BLaER1 (cell line): Measurements from ENCODE around the gene BBS1.
"Not testable (repeated sequence)": the region's sequence is repeated elsewhere in the genome, so short reads cannot be mapped to it uniquely, and the experiment has no call there.

Experiments used
- H3K27ac ChIP-seq: shearing (Covaris generic); formaldehyde crosslinking; 2 replicates; pipeline ENCODE4 v1.8.1; 2022
- H3K27me3 ChIP-seq: shearing (Covaris generic); formaldehyde crosslinking; 2 replicates; pipeline ENCODE4 v1.8.1; 2022
- H3K36me3 ChIP-seq: shearing (Covaris generic); formaldehyde crosslinking; 2 replicates; pipeline ENCODE4 v1.8.1; 2022
- H3K4me1 ChIP-seq: shearing (Covaris generic); formaldehyde crosslinking; 2 replicates; pipeline ENCODE4 v1.8.1; 2022
- H3K4me2 ChIP-seq: shearing (Covaris generic); formaldehyde crosslinking; 2 replicates; pipeline ENCODE4 v1.8.1; 2022
- H3K4me3 ChIP-seq: shearing (Covaris generic); formaldehyde crosslinking; 2 replicates; pipeline ENCODE4 v1.8.1; 2022
- H3K9ac ChIP-seq: shearing (Covaris generic); formaldehyde crosslinking; 2 replicates; pipeline ENCODE4 v1.8.1; 2022
- H3K9me3 ChIP-seq: shearing (Covaris generic); formaldehyde crosslinking; 2 replicates; pipeline ENCODE4 v1.8.1; 2022
- H4K20me1 ChIP-seq: shearing (Covaris generic); formaldehyde crosslinking; 2 replicates; pipeline ENCODE4 v1.8.1; 2022
- Cebpa-rat ChIP-seq: shearing (Covaris generic); IDR thresholded peaks from 2 replicates; pipeline ENCODE4 v1.8.1; 2022

Gene BBS1

GRCh38 chr11:66510271-66510989 lies at the start of gene BBS1:
Gene BBS1, plus strand, starts transcription at chr11:66510635. Its CDS starts 25 bp downstream, at chr11:66510660.
- Histone ChIP-seq H3K4me3 (peak within 1 kb of the TSS; percentile 87), H3K36me3 (peaks cover 66% of the 10 kb centered on the region), H4K20me1 (no peaks in the 10 kb centered on the region), H3K9me3 (no peaks in the 10 kb centered on the region), H3K9ac (peak within 1 kb of the TSS; percentile 79), H3K27me3 (no peaks in the 10 kb centered on the region), H3K4me2 (peak within 1 kb of the TSS; percentile 99), H3K4me1 (peaks cover 17% of the 10 kb centered on the region), H3K27ac (peak within 1 kb of the TSS; percentile 69)
- no peak for TF ChIP-seq Cebpa-rat

DNA sequence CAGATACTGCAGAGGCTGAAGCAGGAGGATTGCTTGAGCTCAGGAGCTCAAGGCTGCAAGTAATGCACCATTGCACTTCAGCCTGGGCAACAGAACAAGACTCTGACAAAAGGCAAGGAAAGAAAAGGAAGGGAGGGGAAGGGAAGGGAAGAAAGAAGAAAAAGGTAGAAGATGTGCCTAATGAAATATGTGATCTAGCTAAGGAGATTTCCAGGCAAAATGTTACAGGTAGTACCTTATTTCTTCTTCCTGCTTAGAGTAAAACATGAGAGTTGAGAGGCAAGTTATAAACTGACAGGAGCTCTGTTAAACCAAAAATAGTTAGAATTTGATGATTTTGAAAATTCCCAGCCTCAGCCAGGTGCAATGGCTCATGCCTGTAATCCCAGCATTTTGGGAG lies 48.4 kb upstream of the BBS1 start:
- Histone ChIP-seq H4K20me1 (no peaks in the 10 kb centered on the region), H3K9ac (no peak overlapping the region), H3K4me1 (peaks cover 61% of the 10 kb centered on the region), H3K9me3 (peaks cover 22% of the 10 kb centered on the region), H3K4me3 (no peak overlapping the region), H3K4me2 (no peak overlapping the region), H3K36me3 (no peaks in the 10 kb centered on the region), H3K27ac (no peak overlapping the region), H3K27me3 (no peaks in the 10 kb centered on the region)
- no peak for TF ChIP-seq Cebpa-rat

- Histone ChIP-seq H3K27me3 (no peaks in the 10 kb centered on the region), H3K9ac (no peak overlapping the region), H3K4me1 (peaks cover 60% of the 10 kb centered on the region), H4K20me1 (peaks cover 8% of the 10 kb centered on the region), H3K4me2 (no peak overlapping the region), H3K36me3 (no peaks in the 10 kb centered on the region), H3K9me3 (peaks cover 22% of the 10 kb centered on the region), H3K27ac (no peak overlapping the region), H3K4me3 (no peak overlapping the region)
- no peak for TF ChIP-seq Cebpa-rat
These were observed 47.5 kb upstream of the BBS1 start for GRCh38 chr11:66462911-66463310.

DNA sequence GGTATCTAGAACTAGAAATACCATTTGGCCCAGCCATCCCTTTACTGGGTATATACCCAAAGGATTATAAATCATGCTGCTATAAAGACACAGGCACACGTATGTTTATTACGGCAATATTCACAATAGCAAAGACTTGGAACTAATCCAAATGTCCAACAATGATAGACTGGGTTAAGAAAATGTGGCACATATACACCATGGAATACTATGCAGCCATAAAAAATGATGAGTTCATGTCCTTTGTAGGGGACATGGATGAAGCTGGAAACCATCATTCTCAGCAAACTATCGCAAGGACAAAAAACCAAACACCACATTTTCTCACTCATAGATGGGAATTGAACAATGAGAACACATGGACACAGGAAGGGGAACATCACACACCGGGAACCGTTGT lies 46.3 kb upstream of the BBS1 start:
- peaks cover 60% of the 10 kb centered on the region for H3K4me1 ChIP-seq
- H3K36me3 ChIP-seq, H3K27me3 ChIP-seq, H3K4me3 ChIP-seq, H3K27ac ChIP-seq, H3K4me2 ChIP-seq, H3K9ac ChIP-seq: not testable (repeated sequence)
- peaks cover 20% of the 10 kb centered on the region for H4K20me1 ChIP-seq
- peaks cover 22% of the 10 kb centered on the region for H3K9me3 ChIP-seq

DNA sequence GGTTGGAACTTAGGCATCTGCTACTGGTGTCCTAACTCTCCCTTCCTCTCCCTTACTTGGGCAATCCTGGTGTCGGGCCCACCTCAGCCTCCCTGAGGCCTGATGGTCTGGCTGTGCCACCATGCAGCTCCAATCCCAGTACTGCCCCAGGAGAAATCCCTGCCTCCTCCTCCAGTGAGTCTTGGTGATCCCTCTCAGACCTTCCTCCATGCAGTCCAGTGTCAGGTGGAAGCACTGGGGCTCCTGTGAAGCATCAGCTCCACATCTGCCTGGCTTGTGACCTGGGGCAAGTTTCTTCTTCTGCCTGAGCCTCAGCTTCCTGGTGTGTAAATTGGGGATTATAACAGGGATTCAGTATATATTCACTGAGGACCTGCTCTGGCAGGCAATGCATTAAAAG lies 45.5 kb upstream of the BBS1 start:
- Histone ChIP-seq H3K4me3 (peak overlapping the region; percentile 80), H3K4me2 (peak overlapping the region; percentile 99), H3K36me3 (peaks cover 3% of the 10 kb centered on the region), H3K9me3 (peaks cover 22% of the 10 kb centered on the region), H3K27ac (peak overlapping the region; percentile 85), H3K27me3 (no peaks in the 10 kb centered on the region), H4K20me1 (peaks cover 24% of the 10 kb centered on the region), H3K9ac (peak overlapping the region; percentile 79), H3K4me1 (peaks cover 53% of the 10 kb centered on the region)
- no peak for TF ChIP-seq Cebpa-rat

DNA sequence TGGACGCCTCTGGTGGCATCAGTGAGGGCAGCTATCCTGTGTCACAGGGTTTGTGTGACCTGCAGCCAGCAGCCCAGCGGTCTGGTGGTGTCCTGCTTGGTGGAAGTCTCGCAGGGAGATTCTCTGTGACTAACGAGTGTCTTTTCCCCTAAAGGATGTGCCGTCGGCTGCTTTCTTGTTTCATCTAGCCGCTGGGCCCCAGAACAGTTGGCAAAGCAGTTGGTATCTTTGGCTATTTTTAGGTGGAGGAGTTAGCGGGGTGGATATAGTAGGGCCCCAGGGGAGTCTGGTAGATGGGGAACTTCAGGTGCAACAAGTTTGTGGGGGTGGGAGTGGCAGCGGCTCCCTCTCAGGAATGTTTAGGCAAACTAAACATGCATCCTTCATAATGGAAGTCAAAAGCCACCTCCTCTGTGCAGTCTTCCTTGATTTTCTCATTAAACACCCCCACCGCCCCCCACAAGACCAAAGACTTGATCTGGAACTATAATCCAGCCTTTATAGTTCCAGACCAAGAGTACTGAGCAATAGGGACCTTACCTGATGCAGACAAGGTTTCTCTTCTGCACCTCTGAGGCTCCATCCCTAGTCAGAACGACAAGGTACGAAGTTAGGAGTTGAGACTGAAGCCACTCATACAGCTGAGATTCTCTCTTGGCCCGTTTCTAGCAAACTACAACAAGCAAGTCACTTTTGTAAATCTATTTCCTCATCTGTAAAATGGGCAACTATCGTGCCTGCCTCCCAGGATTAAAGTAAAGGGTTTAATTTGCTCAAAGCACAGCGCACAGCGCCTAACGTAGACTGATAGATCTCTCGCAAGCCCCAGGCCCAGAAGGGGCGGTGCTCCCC lies 44.8 kb upstream of the BBS1 start:
- Histone ChIP-seq H3K36me3 (peaks cover 10% of the 10 kb centered on the region), H3K9ac (peak overlapping the region; percentile 79), H3K4me2 (peak overlapping the region; percentile 99), H3K4me1 (peaks cover 53% of the 10 kb centered on the region), H4K20me1 (peaks cover 24% of the 10 kb centered on the region), H3K4me3 (peak overlapping the region; percentile 80), H3K9me3 (peaks cover 22% of the 10 kb centered on the region), H3K27ac (peak overlapping the region; percentile 85), H3K27me3 (no peaks in the 10 kb centered on the region)
- no peak for TF ChIP-seq Cebpa-rat

DNA sequence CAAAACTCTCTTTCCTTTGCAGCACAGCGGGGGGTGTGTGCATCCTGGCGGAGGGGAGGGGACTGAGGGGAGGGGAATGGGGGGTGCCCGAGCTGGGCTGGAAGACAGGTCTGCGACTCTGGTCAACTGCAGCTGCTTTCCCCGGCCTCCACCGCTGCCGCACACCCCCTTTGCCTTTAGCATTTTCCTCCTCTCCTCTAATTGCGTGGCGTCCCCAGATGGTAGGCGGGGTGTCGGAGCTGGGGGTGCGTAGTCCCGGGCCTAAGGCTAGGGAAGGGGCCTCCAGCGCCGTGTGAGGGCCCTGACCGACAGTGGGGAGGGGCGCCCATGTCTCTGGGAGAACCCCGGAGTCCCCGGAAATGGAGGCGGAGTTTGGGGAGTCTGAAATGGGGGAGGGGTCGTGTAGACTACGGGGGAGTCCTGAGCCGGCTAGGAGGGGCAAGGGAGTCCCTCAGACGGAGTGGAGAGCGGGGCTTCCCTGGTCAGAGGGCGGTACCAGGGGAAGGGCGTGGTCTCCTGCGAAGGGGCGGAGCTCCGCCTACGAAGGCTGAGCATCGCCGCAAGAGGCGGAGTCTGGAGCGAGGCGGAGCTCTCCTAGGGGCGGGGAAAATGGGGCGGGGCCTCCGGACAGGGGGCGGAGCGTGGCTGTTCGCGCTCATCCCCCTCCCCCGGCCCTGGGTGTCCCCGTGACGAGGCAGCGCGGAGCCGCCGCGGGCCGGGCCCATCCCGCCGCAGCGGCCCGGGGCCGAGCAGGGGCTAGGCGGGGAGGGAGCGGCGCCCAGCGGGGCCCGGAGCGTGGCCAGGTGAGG lies 44.0 kb upstream of the BBS1 start, which contains the start of gene PELI3:
TSS of gene PELI3 (plus strand) at position 681 of the 809 bp plus-strand sequence. CDS start 1,224 bp downstream, outside the sequence.
- peak within 1 kb of the TSS; percentile 80 for H3K4me3 ChIP-seq
- H3K27me3 ChIP-seq: no peaks in the 10 kb centered on the region
- peak within 1 kb of the TSS; percentile 99 for H3K4me2 ChIP-seq
- H3K9ac ChIP-seq: peak within 1 kb of the TSS; percentile 79
- H3K9me3 ChIP-seq: peaks cover 16% of the 10 kb centered on the region
- H3K36me3 ChIP-seq: peaks cover 18% of the 10 kb centered on the region
- peaks cover 52% of the 10 kb centered on the region for H3K4me1 ChIP-seq
- TF ChIP-seq Cebpa-rat: no peak
- H4K20me1 ChIP-seq: peaks cover 24% of the 10 kb centered on the region
- H3K27ac ChIP-seq: peak within 1 kb of the TSS; percentile 85

- Histone ChIP-seq H3K9me3 (peaks cover 16% of the 10 kb centered on the region), H3K9ac (peak overlapping the region; percentile 79), H3K27ac (peak overlapping the region; percentile 85)
These were observed 43.3 kb upstream of the BBS1 start for GRCh38 chr11:66467034-66467659.

DNA sequence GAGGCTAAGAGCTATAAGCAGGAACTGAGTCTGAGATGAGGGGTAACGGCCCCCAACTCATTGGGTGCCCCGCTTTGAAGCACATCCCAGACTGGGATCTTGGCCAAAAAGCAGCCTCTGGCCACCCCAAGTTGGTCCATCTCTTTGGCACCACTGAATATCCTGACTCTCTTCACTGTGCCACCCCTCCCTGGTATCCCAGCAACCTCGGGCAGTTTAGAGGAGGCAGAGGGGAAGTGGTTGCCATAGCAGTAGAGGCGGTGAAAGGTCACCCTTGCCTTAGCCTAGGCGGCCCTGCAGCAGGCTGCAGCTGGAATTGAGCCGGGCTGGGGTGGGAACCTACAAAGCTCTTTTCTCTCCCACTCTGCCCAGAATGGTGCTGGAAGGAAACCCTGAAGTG lies 42.7 kb upstream of the BBS1 start:
- H3K27ac ChIP-seq: no peak overlapping the region
- peaks cover 32% of the 10 kb centered on the region for H3K36me3 ChIP-seq

More at GRCh38 chr11:66467034-66467659, 43.3 kb upstream of the BBS1 start:
- Histone ChIP-seq H3K4me1 (peaks cover 45% of the 10 kb centered on the region), H3K4me3 (peak overlapping the region; percentile 80), H4K20me1 (peaks cover 24% of the 10 kb centered on the region), H3K4me2 (peak overlapping the region; percentile 99), H3K36me3 (peaks cover 25% of the 10 kb centered on the region), H3K27me3 (no peaks in the 10 kb centered on the region)
- TF ChIP-seq Cebpa-rat: no peak

More for the DNA sequence above, 42.7 kb upstream of the BBS1 start:
- peak overlapping the region; percentile 99 for H3K4me2 ChIP-seq
- peaks cover 24% of the 10 kb centered on the region for H4K20me1 ChIP-seq
- H3K4me3 ChIP-seq: peak overlapping the region; percentile 80
- no peak for TF ChIP-seq Cebpa-rat
- peaks cover 11% of the 10 kb centered on the region for H3K9me3 ChIP-seq
- H3K9ac ChIP-seq: peak overlapping the region; percentile 79
- no peaks in the 10 kb centered on the region for H3K27me3 ChIP-seq
- peaks cover 41% of the 10 kb centered on the region for H3K4me1 ChIP-seq
